Hepatocyte (in vitro differentiated cells): ENCODE measurements around the gene EXOC4. TPM values are rescaled to one million over a fixed set of nuclear protein-coding genes. Genes with fewer than 3 reads are reported as not detected.

Experiments
- DNase-seq: peaks from one replicate; pipeline ENCODE4 v3.0.0-alpha.2; 2016; ENCODE audit warnings: low spot score
- H2AFZ ChIP-seq: fragments of 200-600 bp; sonication (generic); 2 replicates; pipeline ENCODE4 v1.6.0; 2016; ENCODE audit warnings: antibody characterized with exemption, mild to moderate bottlenecking
- H3K27ac ChIP-seq: fragments of 200-600 bp; sonication (generic); 2 replicates; pipeline ENCODE4 v1.5.1; 2016; ENCODE audit warnings: mild to moderate bottlenecking
- H3K27me3 ChIP-seq: fragments of 200-600 bp; sonication (generic); 2 replicates; pipeline ENCODE4 v1.6.1; 2016
- H3K36me3 ChIP-seq: fragments of 200-600 bp; sonication (generic); replicated peaks from 2 replicates; pipeline ENCODE4 v1.5.1; 2016; ENCODE audit warnings: low read depth; ENCODE audit not compliant: insufficient read depth
- H3K4me1 ChIP-seq: fragments of 200-600 bp; sonication (generic); 2 replicates; pipeline ENCODE4 v1.5.1; 2016; ENCODE audit warnings: mild to moderate bottlenecking, moderate library complexity; ENCODE audit not compliant: insufficient read depth
- H3K4me2 ChIP-seq: fragments of 200-600 bp; sonication (generic); 2 replicates; pipeline ENCODE4 v1.6.0; 2016
- H3K4me3 ChIP-seq: fragments of 200-600 bp; sonication (generic); 2 replicates; pipeline ENCODE4 v1.5.1; 2016; ENCODE audit warnings: mild to moderate bottlenecking
- H3K79me2 ChIP-seq: fragments of 200-600 bp; sonication (generic); 2 replicates; pipeline ENCODE4 v1.6.0; 2017; ENCODE audit warnings: mild to moderate bottlenecking
- H3K9me2 ChIP-seq: fragments of 200-600 bp; sonication (generic); replicated peaks from 2 replicates; pipeline ENCODE4 v1.6.0; 2017; ENCODE audit warnings: mild to moderate bottlenecking; ENCODE audit not compliant: insufficient read depth
- H3K9me3 ChIP-seq: fragments of 200-600 bp; sonication (generic); 2 replicates; pipeline ENCODE4 v1.5.1; 2016; ENCODE audit warnings: low read depth, mild to moderate bottlenecking
- H4K20me1 ChIP-seq: fragments of 200-600 bp; sonication (generic); 2 replicates; pipeline ENCODE4 v1.6.0; 2016; ENCODE audit warnings: mild to moderate bottlenecking; ENCODE audit not compliant: insufficient read depth, poor library complexity, severe bottlenecking
- CTCF ChIP-seq: fragments of 200-600 bp; sonication (generic); IDR thresholded peaks from 2 replicates; pipeline ENCODE4 v1.5.1; 2016; ENCODE audit warnings: antibody characterized with exemption, mild to moderate bottlenecking; ENCODE audit not compliant: poor library complexity
- EZH2 ChIP-seq: fragments of 200-600 bp; sonication (generic); IDR thresholded peaks from 2 replicates; pipeline ENCODE4 v1.6.1; 2016; ENCODE audit warnings: antibody characterized with exemption, mild to moderate bottlenecking, borderline replicate concordance
- EZH2phosphoT487 ChIP-seq: fragments of 200-600 bp; sonication (generic); IDR thresholded peaks from one replicate; pipeline ENCODE4 v1.6.1; 2018; ENCODE audit warnings: antibody characterized with exemption, mild to moderate bottlenecking, low read depth, moderate library complexity; ENCODE audit not compliant: unreplicated experiment, severe bottlenecking
- WGBS: methylation state at CpG from one replicate; pipeline ENCODE4 v1.1.6; 2016; ENCODE audit warnings: low lambda C conversion rate; ENCODE audit errors: missing lambda C conversion rate; 5-methylcytosine and 5-hydroxymethylcytosine counted together
- polyA plus RNA-seq: library from polyadenylated mRNA; unstranded; fragments of >200 nt; fragmentation: Nextera tagmentation; extraction: Ambion mirVana; gene quantifications from 2 replicates; pipeline ENCODE4 v1.2.1, GENCODE V29; 2016
- total RNA-seq: library from RNA; depleted of rRNA; stranded (reverse); fragments of >200 nt; gene quantifications from 2 replicates; pipeline ENCODE4 v1.2.3, GENCODE V29; 2014

EXOC4 gene
- total and polyA plus RNA-seq, 2 experiments from 2014 or later, result 34.8 to 56.1 TPM

DNA sequence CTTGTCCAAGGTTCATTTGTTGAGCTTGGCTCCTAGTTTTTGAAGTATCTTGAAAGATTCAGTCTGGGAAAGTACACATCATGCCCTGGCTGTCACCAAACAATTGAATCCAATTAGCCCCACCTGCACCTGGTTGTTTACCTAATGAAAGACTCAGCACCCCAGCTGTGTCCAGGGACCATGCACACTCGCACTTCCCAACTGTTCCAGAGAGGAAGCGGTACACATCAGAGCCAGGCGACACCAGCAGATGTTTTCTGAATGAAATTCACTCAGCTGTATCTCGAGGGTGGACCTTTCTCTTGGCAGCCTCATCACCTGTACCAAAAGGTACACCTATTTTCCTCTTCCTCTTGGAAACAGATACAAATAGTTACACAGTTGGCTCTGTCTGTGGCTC lies 657.9 kb downstream of the EXOC4 start:
- Histone ChIP-seq H4K20me1 (no peaks in the 10 kb centered on the region), H3K9me3 (no peaks in the 10 kb centered on the region), H3K79me2 (no peaks in the 10 kb centered on the region), H2AFZ (no peak overlapping the region), H3K27me3 (no peaks in the 10 kb centered on the region), H3K4me3 (no peak overlapping the region), H3K4me2 (no peak overlapping the region), H3K4me1 (no peaks in the 10 kb centered on the region), H3K36me3 (no peaks in the 10 kb centered on the region), H3K9me2 (no peaks in the 10 kb centered on the region), H3K27ac (no peak overlapping the region)
- DNase-seq, result no peak
- no peak for TF ChIP-seq CTCF
- no peak for TF ChIP-seq EZH2phosphoT487
- no peak for TF ChIP-seq EZH2
- 97% methylated on average over 4 of the region's 4 CpGs for WGBS

GRCh38 chr7:133911724-133912123 lies 658.8 kb downstream of the EXOC4 start:
- H2AFZ ChIP-seq, result no peak overlapping the region
- H3K27ac ChIP-seq, result no peak overlapping the region
- no peak overlapping the region for H3K4me2 ChIP-seq
- TF ChIP-seq CTCF (no peak), EZH2phosphoT487 (no peak), EZH2 (no peak)
- H3K36me3 ChIP-seq, result no peaks in the 10 kb centered on the region
- no peaks in the 10 kb centered on the region for H4K20me1 ChIP-seq
- H3K9me3 ChIP-seq, result no peaks in the 10 kb centered on the region
- H3K4me1 ChIP-seq, result no peaks in the 10 kb centered on the region
- H3K79me2 ChIP-seq, result no peaks in the 10 kb centered on the region
- 96% methylated on average over 2 of the region's 2 CpGs for WGBS
- H3K4me3 ChIP-seq, result no peak overlapping the region
- H3K9me2 ChIP-seq, result no peaks in the 10 kb centered on the region
- H3K27me3 ChIP-seq, result no peaks in the 10 kb centered on the region
- no peak for DNase-seq

GRCh38 chr7:133912916-133913697 lies 660.2 kb downstream of the EXOC4 start:
- Histone ChIP-seq H3K27me3 (no peaks in the 10 kb centered on the region), H3K9me2 (no peaks in the 10 kb centered on the region), H4K20me1 (no peaks in the 10 kb centered on the region), H2AFZ (no peak overlapping the region), H3K4me1 (no peaks in the 10 kb centered on the region), H3K27ac (no peak overlapping the region), H3K4me2 (no peak overlapping the region), H3K79me2 (no peaks in the 10 kb centered on the region), H3K4me3 (no peak overlapping the region), H3K36me3 (no peaks in the 10 kb centered on the region), H3K9me3 (no peaks in the 10 kb centered on the region)
- DNase-seq, result no peak
- TF ChIP-seq EZH2 (no peak), CTCF (no peak), EZH2phosphoT487 (no peak)
- WGBS, result 98% methylated on average over 2 of the region's 2 CpGs
